H1 (cell line): ENCODE data around the gene TTC21A. TPM values are rescaled to one million over a fixed set of nuclear protein-coding genes. Genes with fewer than 3 reads are reported as not detected.

ENCODE experiments used
- CTCF ChIA-PET: fragments of 300-600 bp; sonication (Branson Sonifier 250); formaldehyde crosslinking; loops from one replicate; lab custom pipeline; 2021; ENCODE audit not compliant: partially characterized antibody; lab: Charles Lee
- POLR2A ChIA-PET: fragments of 300-600 bp; sonication (Branson Sonifier 250); formaldehyde crosslinking; loops from one replicate; lab custom pipeline; 2021; ENCODE audit warnings: inconsistent platforms; ENCODE audit not compliant: partially characterized antibody; lab: Charles Lee
- DNase-seq, 2 experiments: peaks; one replicate each; pipeline versions ENCODE4 v3.0.0 to v3.0.0-alpha.2; 2010 to 2022; ENCODE audit warnings: low spot score in 2 of 2, low read depth in 1 of 2, mixed read lengths in 1 of 2
- FAIRE-seq: peaks from 2 replicates; lab custom pipeline; 2011; peaks lifted over from hg19 to GRCh38; lab: Jason Lieb, UNC
- H2AFZ ChIP-seq: 2 replicates; pipeline ENCODE4 v1.8.1; 2012; ENCODE audit warnings: low read length, inconsistent platforms
- H2AK5ac ChIP-seq: 2 replicates; pipeline ENCODE4 v1.6.1; 2013; ENCODE audit warnings: low read depth, low read length
- H2BK120ac ChIP-seq: replicated peaks from 2 replicates; pipeline ENCODE3; 2013; ENCODE audit warnings: low read depth, low read length, inconsistent platforms
- H2BK12ac ChIP-seq: 2 replicates; pipeline ENCODE4 v1.6.1; 2013; ENCODE audit warnings: low read depth, low read length
- H2BK15ac ChIP-seq: 2 replicates; pipeline ENCODE4 v1.6.1; 2013; ENCODE audit warnings: low read length
- H2BK20ac ChIP-seq: 2 replicates; pipeline ENCODE4 v1.6.1; 2013; ENCODE audit warnings: low read length
- H2BK5ac ChIP-seq: 2 replicates; pipeline ENCODE4 v1.6.1; 2013; ENCODE audit warnings: low read depth, low read length
- H3K14ac ChIP-seq: 2 replicates; pipeline ENCODE4 v1.6.1; 2013; ENCODE audit warnings: inconsistent platforms; ENCODE audit not compliant: insufficient read length
- H3K18ac ChIP-seq: 2 replicates; pipeline ENCODE4 v1.6.1; 2013; ENCODE audit warnings: low read length; ENCODE audit errors: extremely low read depth
- H3K23ac ChIP-seq: 2 replicates; pipeline ENCODE4 v1.6.1; 2013; ENCODE audit warnings: inconsistent platforms; ENCODE audit not compliant: insufficient read length
- H3K23me2 ChIP-seq: 2 replicates; pipeline ENCODE4 v1.6.1; 2013; ENCODE audit warnings: low read depth, low read length
- H3K27ac ChIP-seq: 2 replicates; pipeline ENCODE4 v1.6.1; 2011; ENCODE audit warnings: low read depth, low read length, inconsistent platforms
- H3K27me3 ChIP-seq, 4 experiments: replicated peaks in 1 of 4; 1 replicate in 1 of 4; 2 replicates in 3 of 4; pipeline versions ENCODE4 v1.6.1 to v1.8.1; 2011 to 2013; ENCODE audit warnings: low read length in 3 of 4, mild to moderate bottlenecking in 3 of 4, inconsistent platforms in 2 of 4, mixed read lengths in 2 of 4, moderate library complexity in 1 of 4; ENCODE audit not compliant: control insufficient read depth in 3 of 4, insufficient read depth in 3 of 4; ENCODE audit errors: extremely low read depth in 1 of 4
- H3K36me3 ChIP-seq, 4 experiments: 2 replicates each; pipeline versions ENCODE4 v1.6.1 to v1.8.1; 2011 to 2013; ENCODE audit warnings: mild to moderate bottlenecking in 4 of 4, low read length in 3 of 4, moderate library complexity in 2 of 4, control low read depth in 1 of 4, inconsistent platforms in 1 of 4; ENCODE audit not compliant: insufficient read depth in 4 of 4, control insufficient read depth in 2 of 4
- H3K4ac ChIP-seq: replicated peaks from 2 replicates; pipeline ENCODE3; 2013; ENCODE audit warnings: low read length, low read depth, mixed read lengths, inconsistent platforms; ENCODE audit not compliant: insufficient read length
- H3K4me1 ChIP-seq, 4 experiments: replicated peaks in 1 of 4; 1 replicate in 1 of 4; 2 replicates in 3 of 4; pipeline versions ENCODE4 v1.6.1 to v1.8.1; 2011 to 2013; ENCODE audit warnings: low read length in 3 of 4, inconsistent platforms in 2 of 4, mixed read lengths in 1 of 4; ENCODE audit not compliant: insufficient read depth in 4 of 4, control insufficient read depth in 3 of 4
- H3K4me2 ChIP-seq, 2 experiments: 2 replicates each; pipeline versions ENCODE4 v1.6.1 to v1.8.1; 2011 to 2013; ENCODE audit warnings: low read depth in 2 of 2, low read length in 2 of 2, control low read depth in 1 of 2, inconsistent platforms in 1 of 2, mild to moderate bottlenecking in 1 of 2; ENCODE audit not compliant: insufficient read depth in 1 of 2
- H3K4me3 ChIP-seq, 4 experiments: fragments of 200-600, 300-600 bp in 1 of 4; sonication (generic), shearing (Covaris generic), sonication (Bioruptor Twin) in 1 of 4; 2 replicates each; pipeline versions ENCODE4 v1.5.1 to v1.8.1; 2011 to 2016; ENCODE audit warnings: low read length in 4 of 4, low read depth in 3 of 4, control low read depth in 2 of 4, inconsistent platforms in 2 of 4, mild to moderate bottlenecking in 2 of 4, mixed read lengths in 1 of 4, moderate library complexity in 1 of 4; ENCODE audit not compliant: insufficient read depth in 2 of 4; ENCODE audit errors: extremely low read depth in 1 of 4
- H3K56ac ChIP-seq: replicated peaks from 2 replicates; pipeline ENCODE3; 2013; ENCODE audit warnings: low read depth, mild to moderate bottlenecking, mixed read lengths, low read length, inconsistent platforms; ENCODE audit not compliant: insufficient read length
- H3K79me1 ChIP-seq: 2 replicates; pipeline ENCODE4 v1.6.1; 2013; ENCODE audit warnings: low read depth, low read length, control low read depth
- H3K79me2 ChIP-seq, 2 experiments: 2 replicates each; pipeline versions ENCODE4 v1.6.1 to v1.8.1; 2012 to 2013; ENCODE audit warnings: low read length in 2 of 2, mild to moderate bottlenecking in 2 of 2, inconsistent platforms in 1 of 2; ENCODE audit not compliant: insufficient read depth in 2 of 2, control insufficient read depth in 1 of 2
- H3K9ac ChIP-seq, 4 experiments: replicated peaks in 1 of 4; 1 replicate in 1 of 4; 2 replicates in 3 of 4; pipeline versions ENCODE4 v1.6.1 to v1.8.1; 2011 to 2013; ENCODE audit warnings: low read depth in 3 of 4, low read length in 3 of 4, control low read depth in 2 of 4, mild to moderate bottlenecking in 2 of 4, moderate library complexity in 2 of 4, inconsistent platforms in 1 of 4; ENCODE audit errors: extremely low read depth in 1 of 4
- H3K9me3 ChIP-seq, 2 experiments: 2 replicates each; pipeline versions ENCODE4 v1.6.1 to v1.8.1; 2012 to 2013; ENCODE audit warnings: mild to moderate bottlenecking in 2 of 2, moderate library complexity in 2 of 2, control low read depth in 1 of 2, inconsistent platforms in 1 of 2, low read depth in 1 of 2, low read length in 1 of 2, mixed read lengths in 1 of 2; ENCODE audit not compliant: insufficient read depth in 2 of 2
- H4K20me1 ChIP-seq, 2 experiments: replicated peaks in 1 of 2; 2 replicates each; pipeline versions ENCODE3 to v1.8.1; 2011 to 2013; ENCODE audit warnings: inconsistent platforms in 2 of 2, low read length in 2 of 2, mild to moderate bottlenecking in 1 of 2; ENCODE audit not compliant: insufficient read depth in 2 of 2, control insufficient read depth in 1 of 2
- H4K5ac ChIP-seq: 2 replicates; pipeline ENCODE4 v1.6.1; 2013; ENCODE audit warnings: low read length, low read depth, mixed read lengths, inconsistent platforms; ENCODE audit not compliant: insufficient read length
- H4K8ac ChIP-seq: 2 replicates; pipeline ENCODE4 v1.8.0; 2013; ENCODE audit warnings: mild to moderate bottlenecking, moderate library complexity, low read length, inconsistent platforms; ENCODE audit not compliant: insufficient read depth; ENCODE audit errors: extremely low read depth
- H4K91ac ChIP-seq: replicated peaks from 2 replicates; pipeline ENCODE3; 2013; ENCODE audit warnings: low read length, mixed read lengths, inconsistent platforms; ENCODE audit not compliant: insufficient read length
- ATF3 ChIP-seq: IDR thresholded peaks from 2 replicates; pipeline ENCODE4 v1.6.1; 2011; ENCODE audit warnings: low read depth, mild to moderate bottlenecking, low read length; ENCODE audit not compliant: insufficient read depth
- CBX8 ChIP-seq: fragments of 300-800, 300-1000 bp; sonication (generic); IDR thresholded peaks from 2 replicates; pipeline ENCODE4 v1.7.1; 2016; ENCODE audit warnings: low read depth, low read length, borderline replicate concordance
- CTCF ChIP-seq, 3 experiments: IDR thresholded peaks; 1 replicate in 2 of 3; 2 replicates in 1 of 3; pipeline versions ENCODE4 v1.5.1 to v1.6.1; 2011; ENCODE audit warnings: low read length in 3 of 3, mild to moderate bottlenecking in 3 of 3, inconsistent platforms in 2 of 3, low read depth in 1 of 3, moderate library complexity in 1 of 3; ENCODE audit not compliant: insufficient read depth in 1 of 3; ENCODE audit errors: control extremely low read depth in 1 of 3
- POLR2AphosphoS5 ChIP-seq: IDR thresholded peaks from 2 replicates; pipeline ENCODE4 v1.6.1; 2011; ENCODE audit warnings: low read depth, low read length
- RBBP5 ChIP-seq: IDR thresholded peaks from 2 replicates; pipeline ENCODE4 v1.7.1; 2012; ENCODE audit warnings: low read depth, mild to moderate bottlenecking, inconsistent platforms, low read length, moderate library complexity, borderline replicate concordance
- SP4 ChIP-seq: IDR thresholded peaks from 2 replicates; pipeline ENCODE4 v1.6.1; 2012; ENCODE audit warnings: low read length, inconsistent platforms
- whole genome bisulfite sequencing, 2 experiments: shearing (Covaris generic) in 1 of 2; methylation state at CpG; one replicate each; pipeline versions ENCODE4 v1.1.6 to v1.1.7; 2013 to 2015; ENCODE audit warnings: low lambda C conversion rate in 2 of 2, mixed read lengths in 2 of 2, inconsistent platforms in 1 of 2, low coverage in 1 of 2, missing lambda C conversion rate in 1 of 2; ENCODE audit not compliant: insufficient replicate concordance in 2 of 2, insufficient coverage in 1 of 2, insufficient read length in 1 of 2; ENCODE audit errors: extremely low coverage in 1 of 2, missing lambda C conversion rate in 1 of 2; 5-methylcytosine and 5-hydroxymethylcytosine counted together
- polyA plus RNA-seq, 7 experiments: library from polyadenylated mRNA; depleted of rRNA in 3 of 7; stranded (reverse) in 5 of 7; unstranded in 2 of 7; fragments of >200 nt in 5 of 7; fragments of 200-250 nt in 2 of 7; gene quantifications; 1 replicate in 5 of 7; 2 replicates in 1 of 7; 4 replicates in 1 of 7; pipeline versions ENCODE4 v1.2.1 to v1.2.3, GENCODE V29; 2011 to 2013; ENCODE audit warnings: missing spikeins in 2 of 7, mixed read lengths in 2 of 7
- total RNA-seq: library from RNA; stranded (reverse); fragmentation: NEBNext Ultra II Directional; extraction: Animal tissue kit (Norgen Biotek cat#: 25700); gene quantifications from 2 replicates; pipeline ENCODE4 v1.2.1, GENCODE V29; 2021

Gene TTC21A
- total and polyA plus RNA-seq, 2 of the 8 experiments (the other 6 are each of a cell fraction or from before 2014, with no cell fraction given), result 2.3 to 2.8 TPM

- H3K9ac ChIP-seq, result no peak overlapping the region
- WGBS, 2 experiments, result 92% methylated on average over 9 of the region's 9 CpGs; no CpG with 5 or more reads in 1 of the 2 experiments
- peaks cover 0 to 9% (median 5%) of the 10 kb centered on the region in 4 experiments; a peak in 6 of 7 replicates for H3K4me1 ChIP-seq
- H3K23ac ChIP-seq, result no peak overlapping the region
- H3K18ac ChIP-seq, result no peak overlapping the region
- H4K91ac ChIP-seq, result no peak overlapping the region
- POLR2A ChIA-PET, result interaction anchor here (1.0 to 2.6 kb wide), 3 partner anchors 59 to 223 kb away, joined by 3 to 6 read pairs (median 5); partner anchors contain the start of gene RPSA
- H3K9me3 ChIP-seq, result no peaks in the 10 kb centered on the region
- H2BK120ac ChIP-seq, result no peak overlapping the region
- no peak overlapping the region for H3K56ac ChIP-seq
- H3K4me2 ChIP-seq, result no peak overlapping the region
- no peak overlapping the region for H2BK15ac ChIP-seq
- H4K5ac ChIP-seq, result no peak overlapping the region
- CTCF ChIA-PET, result interaction anchor here (1.2 to 18.0 kb wide), 8 partner anchors 11 to 154 kb away, joined by 3 to 767 read pairs (median 12); partner anchors contain the start of genes CX3CR1, GORASP1 and TTC21A
- H3K79me1 ChIP-seq, result no peaks in the 10 kb centered on the region
- no peak overlapping the region for H2BK12ac ChIP-seq
- DNase-seq (no peak), FAIRE-seq (no peak)
- H3K23me2 ChIP-seq, result peaks cover under 1% of the 10 kb centered on the region; the same call in 1 of the 2 replicates
- H3K27me3 ChIP-seq, result no peaks in the 10 kb centered on the region
- H3K4me3 ChIP-seq, result no peak overlapping the region
- no peaks in the 10 kb centered on the region for H4K20me1 ChIP-seq
- no peak overlapping the region for H3K14ac ChIP-seq
- no peak overlapping the region for H3K27ac ChIP-seq
- H2AFZ ChIP-seq, result no peak overlapping the region
- no peak overlapping the region for H2BK5ac ChIP-seq
- H3K79me2 ChIP-seq, result no peaks in the 10 kb centered on the region
- TF ChIP-seq RBBP5, result no peak
- no peak for TF ChIP-seq ATF3
- TF ChIP-seq SP4, result no peak
- no peak for TF ChIP-seq CBX8
- no peak for TF ChIP-seq POLR2AphosphoS5
- no peak for TF ChIP-seq CTCF (IDR thresholded peaks at IDR 0.05; ENCODE audit: control extremely low read depth in 1 of 3, insufficient read depth in 1 of 3, low read depth in 1 of 3, low read length in 3 of 3)
- TF ChIP-seq, all 59 proteins: peak for 0
- Histone ChIP-seq H2AK5ac (no peak overlapping the region), H2BK20ac (no peak overlapping the region), H3K36me3 (no peaks in the 10 kb centered on the region), H4K8ac (peak overlapping the region; percentile 51; the same call in 1 of the 2 replicates), H3K4ac (no peak overlapping the region)
These were observed 78.0 kb downstream of the TTC21A start for GRCh38 chr3:39185326-39185958.
